ENCODE results near the gene FBXO17.
"Not testable (repeated sequence)": the region's sequence is repeated elsewhere in the genome, so short reads cannot be mapped to it uniquely, and the experiment has no call there.

The FBXO17 gene

DNA sequence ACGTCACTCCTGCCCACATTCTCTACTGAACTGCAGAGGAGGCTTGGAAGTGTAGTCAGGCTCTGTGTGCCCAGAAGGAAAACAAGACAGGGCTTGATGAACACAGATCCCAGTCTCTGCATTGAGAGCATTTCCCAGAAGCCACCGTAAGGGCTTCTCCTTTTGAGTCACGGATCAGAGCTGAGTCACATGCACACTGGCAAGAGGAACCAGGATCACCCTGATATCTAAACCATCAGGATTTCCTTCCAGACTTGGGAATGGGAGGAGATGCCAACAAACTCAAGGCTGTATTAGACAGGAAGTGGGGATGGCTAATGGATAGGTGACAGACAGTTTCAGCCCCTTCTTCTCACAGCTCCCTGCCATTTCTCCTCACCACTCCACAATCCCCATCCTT lies 17.7 kb upstream of the FBXO17 start:
- TF ChIP-seq, protein P1, sequence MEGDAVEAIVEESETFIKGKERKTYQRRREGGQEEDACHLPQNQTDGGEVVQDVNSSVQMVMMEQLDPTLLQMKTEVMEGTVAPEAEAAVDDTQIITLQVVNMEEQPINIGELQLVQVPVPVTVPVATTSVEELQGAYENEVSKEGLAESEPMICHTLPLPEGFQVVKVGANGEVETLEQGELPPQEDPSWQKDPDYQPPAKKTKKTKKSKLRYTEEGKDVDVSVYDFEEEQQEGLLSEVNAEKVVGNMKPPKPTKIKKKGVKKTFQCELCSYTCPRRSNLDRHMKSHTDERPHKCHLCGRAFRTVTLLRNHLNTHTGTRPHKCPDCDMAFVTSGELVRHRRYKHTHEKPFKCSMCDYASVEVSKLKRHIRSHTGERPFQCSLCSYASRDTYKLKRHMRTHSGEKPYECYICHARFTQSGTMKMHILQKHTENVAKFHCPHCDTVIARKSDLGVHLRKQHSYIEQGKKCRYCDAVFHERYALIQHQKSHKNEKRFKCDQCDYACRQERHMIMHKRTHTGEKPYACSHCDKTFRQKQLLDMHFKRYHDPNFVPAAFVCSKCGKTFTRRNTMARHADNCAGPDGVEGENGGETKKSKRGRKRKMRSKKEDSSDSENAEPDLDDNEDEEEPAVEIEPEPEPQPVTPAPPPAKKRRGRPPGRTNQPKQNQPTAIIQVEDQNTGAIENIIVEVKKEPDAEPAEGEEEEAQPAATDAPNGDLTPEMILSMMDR (IDR thresholded peaks at IDR 0.05; ENCODE audit: insufficient read depth, low read depth, low read length, missing control alignments), result no peak
- DNase-seq (ENCODE audit: low read depth), result no peak

DNA sequence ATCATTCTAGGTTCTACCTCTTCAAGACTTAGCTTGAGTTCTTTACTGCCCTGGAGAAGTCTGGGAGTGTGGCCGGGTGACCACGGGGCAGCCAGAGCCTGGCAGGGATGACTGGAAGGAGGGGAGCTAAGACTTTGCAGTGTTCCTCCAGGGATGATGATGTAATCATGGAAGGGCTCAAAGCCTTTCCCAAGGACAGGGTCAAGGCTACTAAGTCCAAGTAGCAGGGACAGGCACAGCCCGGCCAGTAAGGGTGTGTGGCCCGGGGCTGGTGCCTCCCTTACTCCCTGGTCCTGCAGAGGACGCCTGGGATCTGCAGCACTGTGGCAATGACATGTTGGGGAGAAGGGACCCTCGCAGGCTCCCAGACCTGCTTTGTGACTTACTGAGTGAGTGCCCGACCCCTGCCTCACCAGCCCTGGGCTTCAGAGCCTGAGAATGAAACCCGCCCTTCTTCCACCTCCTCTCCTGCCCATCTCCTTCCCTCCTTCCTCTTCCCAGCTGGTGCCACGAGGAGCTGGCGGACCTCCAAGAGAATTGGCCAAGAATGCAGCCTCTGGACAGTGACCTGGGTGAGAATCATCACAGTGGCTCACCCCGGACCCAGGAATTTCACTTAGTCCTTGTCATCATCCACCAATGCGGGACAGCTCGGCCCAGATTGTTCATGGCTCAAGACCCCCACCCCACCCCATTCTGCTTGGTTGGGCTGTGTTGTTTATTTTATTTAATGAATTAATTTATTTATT lies 15.6 kb upstream of the FBXO17 start:
- TF ChIP-seq, protein P1 (IDR thresholded peaks at IDR 0.05; ENCODE audit: insufficient read depth, low read depth, low read length, missing control alignments), result no peak
- no peak for DNase-seq (ENCODE audit: low read depth)
- H3K4me3 ChIP-seq (ENCODE audit: low read depth, low read length), result no peak overlapping the region

More for the DNA sequence above, 17.7 kb upstream of the FBXO17 start:
- H3K4me3 ChIP-seq (ENCODE audit: low read depth, low read length), result no peak overlapping the region

DNA sequence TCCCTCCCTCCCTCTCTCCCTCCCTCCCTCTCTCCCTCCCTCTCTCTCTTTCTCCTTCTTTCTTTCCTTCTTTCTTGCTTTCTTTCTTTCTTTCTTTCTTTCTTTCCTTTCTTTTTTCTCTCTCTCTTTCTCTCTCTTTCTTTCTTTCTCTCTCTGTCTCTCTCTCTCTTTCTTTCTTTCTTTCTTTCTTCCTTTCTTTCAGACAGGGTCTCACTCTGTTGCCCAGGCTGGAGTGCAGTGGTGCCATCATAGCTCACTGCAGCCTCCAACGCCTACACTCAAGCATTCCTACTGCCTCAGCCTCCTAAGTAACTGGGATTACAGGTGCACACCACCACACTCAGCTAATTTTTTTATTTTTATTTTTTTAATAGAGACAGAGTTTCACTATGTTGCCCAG lies 14.1 kb upstream of the FBXO17 start:
- H3K4me3 ChIP-seq (ENCODE audit: low read depth, low read length); DNase-seq (ENCODE audit: low read depth): not testable (repeated sequence)

DNA sequence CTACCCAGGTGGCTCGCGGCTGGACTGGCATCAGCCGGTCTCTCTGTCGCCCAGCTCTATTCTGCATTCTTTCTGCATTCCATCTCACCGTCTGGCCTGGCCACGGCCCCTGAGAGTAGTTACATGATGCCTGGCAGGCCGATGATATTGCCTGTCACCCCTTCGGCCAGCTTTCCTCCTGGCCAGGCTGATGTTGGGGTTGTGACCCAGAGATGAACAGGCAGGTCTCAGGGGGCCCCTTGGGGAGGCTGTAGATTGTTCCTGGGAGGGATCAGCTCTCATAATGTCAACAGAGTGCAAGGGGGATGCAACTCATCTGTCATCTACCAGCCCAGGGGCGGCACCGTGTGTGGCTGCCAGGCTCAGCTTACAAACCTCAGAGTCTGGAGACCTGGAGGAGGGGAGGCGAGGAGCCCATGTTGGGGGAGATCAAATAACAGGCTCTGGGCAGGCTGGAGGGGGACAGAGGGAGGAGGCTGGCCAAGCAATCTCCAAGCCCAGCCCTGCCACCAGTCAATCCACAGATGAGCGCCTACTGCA lies 13.6 kb upstream of the FBXO17 start:
- TF ChIP-seq, protein P1 (IDR thresholded peaks at IDR 0.05; ENCODE audit: insufficient read depth, low read depth, low read length, missing control alignments), result no peak
- H3K4me3 ChIP-seq (ENCODE audit: low read depth, low read length), result no peak overlapping the region
- no peak for DNase-seq (ENCODE audit: low read depth)

DNA sequence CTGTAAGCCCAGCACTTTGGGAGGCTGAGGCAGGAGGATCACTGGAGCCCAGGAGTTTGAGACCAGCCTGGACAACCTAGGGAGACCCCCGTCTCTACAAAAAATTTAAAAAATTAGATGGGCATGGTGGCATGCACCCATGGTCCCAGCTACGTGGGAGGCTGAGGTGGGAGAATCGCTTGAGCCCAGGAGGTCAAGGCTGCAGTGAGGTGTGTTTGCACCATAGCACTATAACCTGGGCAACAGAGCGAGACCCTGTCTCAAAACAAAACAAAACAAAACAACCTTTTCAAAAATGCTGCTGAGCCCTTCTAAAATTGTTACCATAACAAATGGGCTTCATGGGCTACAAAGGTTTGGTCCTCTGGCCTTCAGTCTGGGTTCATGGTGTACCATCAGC lies 13.1 kb upstream of the FBXO17 start:
- DNase-seq (ENCODE audit: low read depth); H3K4me3 ChIP-seq (ENCODE audit: low read depth, low read length): not testable (repeated sequence)

DNA sequence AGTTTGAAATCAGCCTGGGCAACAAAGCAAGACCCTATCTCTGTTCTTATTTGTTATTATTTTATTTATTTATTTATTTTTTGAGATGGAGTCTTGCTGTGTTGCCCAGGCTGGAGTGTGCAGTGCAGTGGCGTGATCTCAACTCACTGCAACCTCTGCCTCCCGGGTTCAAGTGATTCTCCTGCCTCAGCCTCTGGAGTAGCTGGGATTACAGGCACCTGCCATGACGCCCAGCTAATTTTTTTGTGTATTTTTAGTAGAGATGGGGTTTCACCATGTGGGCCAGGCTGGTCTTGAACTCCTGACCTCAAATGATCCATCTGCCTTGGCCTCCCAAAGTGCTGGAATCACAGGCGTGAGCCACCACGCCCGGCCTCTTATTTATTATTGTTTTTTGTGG lies 12.2 kb upstream of the FBXO17 start:
- DNase-seq (ENCODE audit: low read depth); H3K4me3 ChIP-seq (ENCODE audit: low read depth, low read length): not testable (repeated sequence)

DNA sequence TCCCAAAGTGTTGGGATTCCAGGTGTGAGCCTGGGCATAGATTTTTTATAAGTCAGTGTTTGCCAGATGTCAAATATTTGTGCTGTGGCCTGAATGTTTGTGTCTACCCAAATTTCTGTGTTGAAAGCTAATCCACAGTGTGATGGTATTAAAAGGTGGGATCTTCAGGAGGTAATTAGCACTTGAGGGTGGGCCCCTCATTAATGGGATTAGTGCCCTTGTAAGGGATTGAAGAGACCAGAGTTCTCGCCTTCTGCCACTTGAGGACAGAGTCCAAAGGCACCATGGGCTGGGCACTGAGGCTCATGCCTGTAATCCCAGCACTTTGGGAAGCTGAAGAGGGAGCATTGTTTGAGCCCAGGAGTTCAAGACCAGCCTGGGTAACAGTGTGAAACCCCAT lies 9.7 kb upstream of the FBXO17 start:
- TF ChIP-seq, protein P1 (IDR thresholded peaks at IDR 0.05; ENCODE audit: insufficient read depth, low read depth, low read length, missing control alignments), result no peak
- no peak overlapping the region for H3K4me3 ChIP-seq (ENCODE audit: low read depth, low read length)
- no peak for DNase-seq (ENCODE audit: low read depth)

DNA sequence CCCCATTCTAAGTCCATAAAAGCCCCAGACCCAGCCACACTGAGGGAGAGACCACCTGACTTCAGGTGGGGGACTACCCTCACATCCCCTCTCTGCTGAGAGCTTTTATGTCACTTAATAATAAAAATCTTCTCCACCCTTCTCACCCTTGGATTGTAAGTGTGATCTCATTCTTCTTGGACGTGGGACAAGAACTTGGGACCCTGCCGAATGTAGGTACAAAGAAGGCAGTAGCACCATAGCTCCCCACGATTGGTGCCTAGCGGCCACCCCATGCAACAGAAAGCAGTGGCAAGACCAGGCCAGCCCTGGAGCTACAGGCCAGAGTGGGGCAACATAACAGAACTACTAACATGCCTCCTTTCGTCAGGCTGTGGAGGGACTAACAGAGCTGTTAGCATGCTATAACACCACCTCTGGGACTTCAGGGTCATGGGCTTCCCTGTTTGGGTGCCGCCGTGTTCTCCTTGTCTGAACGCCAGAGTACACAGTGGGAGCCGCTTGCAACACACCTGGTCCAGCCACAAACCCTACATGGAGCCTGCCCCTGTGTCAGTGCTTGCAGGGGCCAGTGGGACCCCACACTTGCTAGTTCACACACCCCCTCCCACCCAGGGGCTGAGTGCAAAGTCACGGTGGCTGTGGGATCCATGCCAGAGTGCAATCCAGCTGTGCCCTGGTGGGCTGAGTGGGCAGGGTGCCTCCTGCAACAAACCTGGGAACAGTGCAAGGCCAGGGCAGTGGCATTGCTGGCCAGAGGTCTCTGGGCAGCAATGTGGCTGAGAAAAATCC lies 5.2 kb upstream of the FBXO17 start:
- DNase-seq (ENCODE audit: low read depth), result no peak
- H3K4me3 ChIP-seq (ENCODE audit: low read depth, low read length), result no peak overlapping the region
- TF ChIP-seq, protein P1 (IDR thresholded peaks at IDR 0.05; ENCODE audit: insufficient read depth, low read depth, low read length, missing control alignments), result no peak
